Fibroblast of lung (primary cell): Measurements from ENCODE around the gene CSAD. TPM values are rescaled to one million over a fixed set of nuclear protein-coding genes. Genes with fewer than 3 reads are reported as not detected.
A peak's percentile ranks its signal among the peaks of the same experiment; 100 is the strongest.

ENCODE experiments used
- DNase-seq, 2 donors: peaks; one replicate each; pipeline versions ENCODE4 v3.0.0 to v3.0.0-alpha.2; 2010; ENCODE audit warnings: low read depth in 2 of 2
- H2AFZ ChIP-seq: 2 replicates; pipeline ENCODE4 v1.5.1; 2012; ENCODE audit warnings: low read length, control low read depth, inconsistent platforms
- H3K27ac ChIP-seq: 2 replicates; pipeline ENCODE4 v1.5.1; 2011; ENCODE audit warnings: low read length, control low read depth; ENCODE audit not compliant: insufficient read depth
- H3K27me3 ChIP-seq: 2 replicates; pipeline ENCODE4 v1.5.1; 2011; ENCODE audit warnings: mild to moderate bottlenecking, low read length; ENCODE audit not compliant: control insufficient read depth, insufficient read depth
- H3K36me3 ChIP-seq: 2 replicates; pipeline ENCODE4 v1.5.1; 2011; ENCODE audit warnings: low read length; ENCODE audit not compliant: control insufficient read depth, insufficient read depth
- H3K4me1 ChIP-seq: 2 replicates; pipeline ENCODE4 v1.5.1; 2011; ENCODE audit warnings: low read length; ENCODE audit not compliant: control insufficient read depth, insufficient read depth; ENCODE audit errors: extremely low read depth
- H3K4me2 ChIP-seq: 2 replicates; pipeline ENCODE4 v1.5.1; 2011; ENCODE audit warnings: low read length, control low read depth; ENCODE audit not compliant: insufficient read depth; ENCODE audit errors: extremely low read depth
- H3K4me3 ChIP-seq, 4 experiments: fragments of 200-600 bp in 1 of 4; sonication (generic) in 1 of 4; replicated peaks in 1 of 4; 2 replicates each; pipeline ENCODE4 v1.5.1; 2011 to 2016; ENCODE audit warnings: low read length in 4 of 4, low read depth in 3 of 4, mild to moderate bottlenecking in 3 of 4, control low read depth in 2 of 4, inconsistent platforms in 1 of 4, mixed read lengths in 1 of 4; ENCODE audit not compliant: insufficient read depth in 1 of 4; ENCODE audit errors: control extremely low read depth in 1 of 4
- H3K79me2 ChIP-seq: 2 replicates; pipeline ENCODE4 v1.5.1; 2012; ENCODE audit warnings: mild to moderate bottlenecking, low read length, inconsistent platforms; ENCODE audit not compliant: control insufficient read depth, insufficient read depth
- H3K9ac ChIP-seq: 2 replicates; pipeline ENCODE4 v1.5.1; 2011; ENCODE audit warnings: mild to moderate bottlenecking, low read length, control low read depth; ENCODE audit not compliant: insufficient read depth
- H3K9me3 ChIP-seq: 2 replicates; pipeline ENCODE4 v1.5.1; 2012; ENCODE audit warnings: low read depth, low read length; ENCODE audit not compliant: control insufficient read depth, insufficient read depth
- H4K20me1 ChIP-seq: 2 replicates; pipeline ENCODE4 v1.5.1; 2011; ENCODE audit warnings: low read length; ENCODE audit not compliant: control insufficient read depth, insufficient read depth; ENCODE audit errors: extremely low read depth
- EZH2 ChIP-seq: IDR thresholded peaks from 2 replicates; pipeline ENCODE4 v1.5.1; 2012; ENCODE audit warnings: low read length, control low read depth, mild to moderate bottlenecking; ENCODE audit errors: missing control alignments
- polyA plus RNA-seq, 2 donors: library from polyadenylated mRNA; depleted of rRNA in 1 of 2; stranded (reverse) in 1 of 2; unstranded in 1 of 2; fragments of >200 nt; gene quantifications; 2 replicates each; pipeline ENCODE4 v1.2.1, GENCODE V29; 2011 to 2012; ENCODE audit warnings: missing spikeins in 1 of 2
- total RNA-seq: library from RNA; depleted of rRNA; stranded (reverse); fragments of >200 nt; gene quantifications from 2 replicates; pipeline ENCODE4 v1.2.1, GENCODE V29; 2014
- TF ChIP-seq, protein P1 (sequence below), 2 donors: IDR thresholded peaks in 1 of 2; conservative IDR thresholded peaks in 1 of 2; 1 replicate in 1 of 2; 2 replicates in 1 of 2; pipeline ENCODE4 v1.5.1; 2011 to 2012; ENCODE audit warnings: low read length in 2 of 2, control low read depth in 1 of 2, inconsistent platforms in 1 of 2, low read depth in 1 of 2, mild to moderate bottlenecking in 1 of 2

Gene CSAD
- total and polyA plus RNA-seq, 2 donors (not counting 1 experiment from before 2014, with no cell fraction given), result 7.8 to 10.1 TPM

DNA sequence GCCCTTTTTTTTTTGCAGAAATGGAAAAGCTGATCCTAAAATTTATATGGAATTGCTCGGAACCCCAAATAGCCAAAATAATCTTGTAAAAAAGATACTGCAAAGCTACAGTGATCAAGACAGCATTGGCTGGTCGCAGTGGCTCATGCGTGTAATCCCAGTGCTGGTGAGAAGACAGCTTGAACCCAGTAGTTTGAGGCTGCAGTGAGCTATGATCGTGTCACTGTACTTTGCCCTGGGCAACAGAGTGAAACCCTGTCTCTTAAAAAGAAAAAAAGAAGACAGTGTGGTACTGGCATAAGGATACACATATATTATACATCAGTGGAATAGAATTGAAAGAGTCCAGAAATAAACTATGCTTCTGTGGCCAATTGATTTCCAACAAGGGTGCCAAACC lies 20.9 kb upstream of the CSAD start:
- Histone ChIP-seq H3K4me3 (no peak overlapping the region), H4K20me1 (no peaks in the 10 kb centered on the region), H3K9me3 (no peaks in the 10 kb centered on the region), H3K4me1 (peaks cover 7% of the 10 kb centered on the region), H3K4me2 (no peak overlapping the region), H3K9ac (no peak overlapping the region), H3K36me3 (no peaks in the 10 kb centered on the region), H3K27ac (no peak overlapping the region), H3K27me3 (no peaks in the 10 kb centered on the region), H3K79me2 (no peaks in the 10 kb centered on the region), H2AFZ (no peak overlapping the region)
- TF ChIP-seq, protein P1, sequence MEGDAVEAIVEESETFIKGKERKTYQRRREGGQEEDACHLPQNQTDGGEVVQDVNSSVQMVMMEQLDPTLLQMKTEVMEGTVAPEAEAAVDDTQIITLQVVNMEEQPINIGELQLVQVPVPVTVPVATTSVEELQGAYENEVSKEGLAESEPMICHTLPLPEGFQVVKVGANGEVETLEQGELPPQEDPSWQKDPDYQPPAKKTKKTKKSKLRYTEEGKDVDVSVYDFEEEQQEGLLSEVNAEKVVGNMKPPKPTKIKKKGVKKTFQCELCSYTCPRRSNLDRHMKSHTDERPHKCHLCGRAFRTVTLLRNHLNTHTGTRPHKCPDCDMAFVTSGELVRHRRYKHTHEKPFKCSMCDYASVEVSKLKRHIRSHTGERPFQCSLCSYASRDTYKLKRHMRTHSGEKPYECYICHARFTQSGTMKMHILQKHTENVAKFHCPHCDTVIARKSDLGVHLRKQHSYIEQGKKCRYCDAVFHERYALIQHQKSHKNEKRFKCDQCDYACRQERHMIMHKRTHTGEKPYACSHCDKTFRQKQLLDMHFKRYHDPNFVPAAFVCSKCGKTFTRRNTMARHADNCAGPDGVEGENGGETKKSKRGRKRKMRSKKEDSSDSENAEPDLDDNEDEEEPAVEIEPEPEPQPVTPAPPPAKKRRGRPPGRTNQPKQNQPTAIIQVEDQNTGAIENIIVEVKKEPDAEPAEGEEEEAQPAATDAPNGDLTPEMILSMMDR (conservative IDR thresholded peaks at IDR 0.05 in 1 of 2, IDR thresholded peaks at IDR 0.05 in 1 of 2; ENCODE audit: low read depth in 1 of 2, low read length in 2 of 2), result no peak
- TF ChIP-seq EZH2, result no peak
- DNase-seq, result no peak

DNA sequence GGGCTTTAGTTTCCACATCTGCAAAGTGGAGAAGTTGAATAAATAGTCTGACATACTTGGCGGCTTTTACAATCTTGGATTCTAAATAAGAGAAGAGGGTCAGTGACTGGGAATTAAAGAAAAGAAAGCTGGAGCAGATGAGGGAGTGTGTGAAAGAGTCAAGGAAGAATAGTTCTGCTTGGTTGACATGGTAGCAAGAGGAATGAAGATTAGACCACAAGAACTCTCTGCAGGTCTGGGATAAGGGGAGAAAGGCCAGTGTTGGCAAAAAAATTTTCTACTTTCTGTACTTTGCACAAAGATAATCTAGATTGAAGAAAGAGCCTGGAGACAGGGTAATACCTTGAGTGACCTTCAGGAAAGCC lies 20.4 kb upstream of the CSAD start:
- H3K9ac ChIP-seq, result no peak overlapping the region
- DNase-seq, result peak; percentile 38 to 71
- no peaks in the 10 kb centered on the region for H3K9me3 ChIP-seq
- H3K4me3 ChIP-seq, result no peak overlapping the region
- H3K4me1 ChIP-seq, result peaks cover 4% of the 10 kb centered on the region
- H3K27me3 ChIP-seq, result no peaks in the 10 kb centered on the region
- H3K27ac ChIP-seq, result no peak overlapping the region
- no peak for TF ChIP-seq EZH2
- TF ChIP-seq, protein P1 (conservative IDR thresholded peaks at IDR 0.05 in 1 of 2, IDR thresholded peaks at IDR 0.05 in 1 of 2; ENCODE audit: low read depth in 1 of 2, low read length in 2 of 2), result no peak
- H3K4me2 ChIP-seq, result no peak overlapping the region
- no peaks in the 10 kb centered on the region for H3K36me3 ChIP-seq
- H3K79me2 ChIP-seq, result no peaks in the 10 kb centered on the region
- H4K20me1 ChIP-seq, result no peaks in the 10 kb centered on the region
- H2AFZ ChIP-seq, result peak overlapping the region; percentile 5

DNA sequence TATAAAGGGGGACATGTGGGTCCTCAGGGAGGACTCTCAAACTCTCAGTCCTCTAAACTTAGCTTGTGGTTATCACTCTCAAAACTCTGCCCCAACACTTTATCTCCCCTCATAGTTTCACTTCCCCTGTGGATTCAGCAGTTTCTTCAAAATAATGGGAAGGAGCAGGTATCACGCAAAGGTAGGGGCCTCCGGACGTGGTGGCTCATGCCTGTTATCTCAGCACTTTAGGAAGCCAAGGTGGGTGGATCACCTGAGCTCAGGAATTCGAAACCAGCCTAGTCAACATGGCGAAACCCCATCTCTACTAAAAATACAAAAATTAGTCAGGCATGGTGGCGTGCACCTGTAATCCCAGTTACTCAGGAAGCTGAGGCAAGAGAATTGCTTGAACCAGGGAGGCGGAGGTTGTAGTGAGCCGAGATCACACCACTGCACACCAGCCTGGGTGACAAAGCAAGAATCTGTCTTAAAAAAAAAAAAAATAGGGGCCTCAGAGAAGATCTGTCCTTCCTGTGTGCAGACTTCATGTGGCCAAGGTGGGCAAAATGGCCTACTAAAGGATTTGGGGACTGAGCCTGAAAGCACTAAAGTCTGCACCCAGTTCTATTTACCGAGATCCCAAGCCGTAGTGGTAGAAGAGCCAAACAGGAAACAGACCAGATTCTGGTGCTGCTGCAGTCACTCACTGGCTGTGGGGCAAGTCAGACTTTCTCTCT lies 19.9 kb upstream of the CSAD start:
- no peak overlapping the region for H3K27ac ChIP-seq
- H3K4me1 ChIP-seq, result peaks cover 2% of the 10 kb centered on the region
- H3K9me3 ChIP-seq, result no peaks in the 10 kb centered on the region
- no peak overlapping the region for H3K4me3 ChIP-seq
- TF ChIP-seq EZH2, result no peak
- TF ChIP-seq, protein P1 (conservative IDR thresholded peaks at IDR 0.05 in 1 of 2, IDR thresholded peaks at IDR 0.05 in 1 of 2; ENCODE audit: low read depth in 1 of 2, low read length in 2 of 2), result no peak
- H3K9ac ChIP-seq, result no peak overlapping the region
- H3K27me3 ChIP-seq, result no peaks in the 10 kb centered on the region
- no peak for DNase-seq
- no peak overlapping the region for H3K4me2 ChIP-seq
- peak overlapping the region; percentile 5 for H2AFZ ChIP-seq
- no peaks in the 10 kb centered on the region for H3K36me3 ChIP-seq
- H3K79me2 ChIP-seq, result no peaks in the 10 kb centered on the region
- no peaks in the 10 kb centered on the region for H4K20me1 ChIP-seq
